Skin epidermis (tissue), 12 donors: ENCODE measurements around the gene RAD50.

ENCODE experiments used
- H3K27ac ChIP-seq, 21 experiments: fragments of 200-600 bp; sonication (generic) in 11 of 21; one replicate each; pipeline ENCODE4 v1.5.0; 2020; ENCODE audit warnings: mild to moderate bottlenecking in 3 of 21, inconsistent platforms in 2 of 21, moderate library complexity in 2 of 21
- H3K4me3 ChIP-seq, 7 experiments: fragments of 200-600 bp; sonication (generic) in 2 of 7; one replicate each; pipeline ENCODE4 v1.5.0; 2020; ENCODE audit warnings: inconsistent platforms in 2 of 7, mild to moderate bottlenecking in 2 of 7, moderate library complexity in 1 of 7

The RAD50 gene

DNA sequence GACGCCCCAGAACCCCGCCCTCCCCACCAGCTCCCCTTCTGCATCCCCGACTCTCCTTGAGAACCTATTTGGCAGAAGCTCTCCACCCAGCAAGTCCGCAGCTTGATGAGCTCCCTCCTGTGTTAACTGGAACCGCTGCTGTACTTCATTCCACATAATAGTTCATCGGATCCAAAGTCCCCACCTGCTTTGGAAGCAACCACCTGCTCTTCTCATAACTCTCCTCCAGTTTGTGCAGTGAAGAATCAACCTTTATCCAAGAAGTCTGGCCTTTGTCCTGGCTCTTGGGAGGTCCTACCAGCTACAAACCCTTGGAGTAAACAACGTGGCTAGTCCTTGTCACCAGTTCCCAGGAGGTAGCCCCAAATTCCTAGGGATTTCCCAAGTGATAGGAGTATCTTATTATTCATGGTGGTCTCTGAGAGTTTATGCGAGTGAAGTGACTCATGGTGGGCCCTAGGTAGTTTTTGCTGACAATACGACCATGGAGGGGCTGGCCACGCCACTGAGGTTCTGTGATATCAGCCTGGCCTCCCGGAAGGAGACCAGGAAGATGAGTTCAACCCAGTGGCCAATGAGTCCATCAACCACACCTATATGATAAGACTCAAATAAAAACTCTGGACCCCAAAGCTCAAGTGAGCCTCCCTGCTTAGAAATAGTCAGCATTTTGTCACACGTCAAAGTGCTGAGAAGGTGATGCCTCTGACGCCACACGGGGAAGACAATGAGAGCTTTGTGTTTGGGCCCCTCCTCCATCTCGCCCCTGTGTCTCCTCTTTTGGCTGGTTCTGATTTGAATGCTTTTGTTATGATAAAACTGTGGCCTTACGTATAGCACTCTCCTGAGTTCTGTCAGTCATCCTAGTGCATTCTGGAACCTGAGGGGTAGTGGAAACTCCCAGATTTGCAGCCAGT, 113.4 kb downstream of the RAD50 start:
- H3K4me3 ChIP-seq, result no peak overlapping the region
- no peak overlapping the region for H3K27ac ChIP-seq

DNA sequence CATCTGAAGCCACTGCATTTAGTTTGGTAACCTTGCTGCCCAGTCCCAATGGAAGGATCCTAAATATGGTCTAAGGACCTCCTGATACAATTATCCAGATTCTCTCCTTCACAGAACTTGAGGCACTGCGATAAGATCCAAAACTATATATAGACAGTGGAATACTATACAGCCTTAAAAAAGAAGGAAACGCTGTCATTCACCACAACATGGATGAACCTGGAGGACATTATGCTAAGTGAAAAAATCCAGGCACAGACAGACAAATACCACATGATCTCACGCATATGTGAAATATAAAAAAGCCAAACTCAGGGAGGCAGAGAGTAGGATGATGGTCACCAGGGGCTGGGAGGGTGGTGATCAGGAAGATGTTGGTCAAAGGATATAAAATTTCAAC, 114.2 kb downstream of the RAD50 start:
- no peak overlapping the region for H3K4me3 ChIP-seq

DNA sequence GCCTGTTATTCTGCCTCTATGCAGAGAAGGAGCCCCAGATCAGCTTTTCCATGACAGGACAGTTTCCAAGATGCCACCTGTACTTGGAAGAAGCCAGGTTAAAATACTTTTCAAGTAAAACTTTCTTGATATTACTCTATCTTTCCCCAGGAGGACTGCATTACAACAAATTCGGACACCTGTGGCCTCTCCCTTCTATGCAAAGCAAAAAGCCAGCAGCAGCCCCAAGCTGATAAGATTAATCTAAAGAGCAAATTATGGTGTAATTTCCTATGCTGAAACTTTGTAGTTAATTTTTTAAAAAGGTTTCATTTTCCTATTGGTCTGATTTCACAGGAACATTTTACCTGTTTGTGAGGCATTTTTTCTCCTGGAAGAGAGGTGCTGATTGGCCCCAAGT, 116.7 kb downstream of the RAD50 start:
- Histone ChIP-seq H3K4me3 (no peak overlapping the region), H3K27ac (no peak overlapping the region)

More for the DNA sequence above, 114.2 kb downstream of the RAD50 start:
- H3K27ac ChIP-seq, result no peak overlapping the region

DNA sequence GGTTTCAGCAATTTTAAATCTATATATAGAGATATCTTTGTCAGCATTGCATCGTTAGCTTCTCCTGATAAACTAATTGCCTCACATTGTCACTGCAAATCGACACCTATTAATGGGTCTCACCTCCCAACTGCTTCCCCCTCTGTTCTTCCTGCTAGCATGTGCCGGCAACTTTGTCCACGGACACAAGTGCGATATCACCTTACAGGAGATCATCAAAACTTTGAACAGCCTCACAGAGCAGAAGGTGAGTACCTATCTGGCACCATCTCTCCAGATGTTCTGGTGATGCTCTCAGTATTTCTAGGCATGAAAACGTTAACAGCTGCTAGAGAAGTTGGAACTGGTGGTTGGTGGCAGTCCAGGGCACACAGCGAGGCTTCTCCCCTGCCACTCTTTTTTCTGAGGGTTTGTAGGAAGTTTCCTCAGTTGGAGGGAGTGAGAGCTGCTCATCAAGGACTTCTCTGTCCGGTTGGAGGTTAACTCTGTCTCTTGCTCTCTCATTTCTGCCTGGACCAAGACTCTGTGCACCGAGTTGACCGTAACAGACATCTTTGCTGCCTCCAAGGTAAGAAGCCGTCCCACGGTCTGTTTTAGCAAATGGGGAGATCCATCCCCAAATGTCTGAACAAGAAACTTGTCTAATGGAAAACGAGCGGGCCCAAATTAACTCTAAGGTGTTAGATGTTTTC, 117.3 kb downstream of the RAD50 start, which contains the start of gene IL4:
Gene IL4 (plus strand): TSS at position 51 of the 692 bp plus-strand sequence. CDS start 62 bp downstream, at position 113.
- Histone ChIP-seq H3K27ac (peak within 1 kb of the TSS in 7 of 21 experiments; percentile 45 to 69 (median 60)), H3K4me3 (no peak within 1 kb of the TSS)

DNA sequence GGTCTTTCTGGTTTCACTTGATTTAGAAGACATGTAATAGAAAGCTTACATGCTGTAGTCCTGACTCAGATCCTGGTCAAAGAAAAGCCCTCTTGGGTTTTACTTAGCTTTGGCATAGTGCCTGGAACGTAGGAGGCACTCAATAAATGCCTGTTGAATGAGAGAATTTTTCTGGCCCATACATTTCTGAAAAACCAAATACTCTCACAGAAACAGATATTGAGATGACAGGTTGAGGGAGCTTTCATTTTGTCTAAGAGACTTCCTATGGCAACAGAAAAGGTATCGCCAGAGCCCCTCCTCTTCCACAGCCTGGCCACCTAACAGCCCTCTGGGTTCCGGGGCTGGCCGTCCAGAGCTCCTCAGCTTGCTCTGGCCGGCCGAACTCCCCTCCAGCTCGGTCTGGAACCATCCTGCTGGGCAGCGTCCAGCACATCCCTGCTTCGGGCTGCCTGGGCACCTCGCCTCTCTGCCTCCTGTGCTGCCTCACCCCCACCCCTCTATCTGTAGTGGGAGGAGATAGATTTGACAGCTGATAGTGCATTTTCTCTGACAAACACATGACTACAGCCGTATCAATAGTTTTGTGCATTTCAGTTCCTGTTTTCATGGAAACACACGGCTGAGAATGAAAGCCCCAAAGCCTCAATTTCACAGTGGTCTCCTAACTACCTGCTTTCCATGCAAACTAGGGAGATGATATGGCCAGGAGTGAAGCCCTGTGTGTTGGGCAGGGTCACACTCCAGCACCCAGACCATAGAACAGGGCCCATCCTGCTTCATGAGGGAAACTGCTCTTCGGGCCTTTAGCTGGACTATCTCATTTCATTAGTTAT, 118.1 kb downstream of the RAD50 start:
- peak overlapping the region in 7 of 21 experiments; percentile 42 to 69 (median 56) for H3K27ac ChIP-seq
- H3K4me3 ChIP-seq, result no peak overlapping the region

DNA sequence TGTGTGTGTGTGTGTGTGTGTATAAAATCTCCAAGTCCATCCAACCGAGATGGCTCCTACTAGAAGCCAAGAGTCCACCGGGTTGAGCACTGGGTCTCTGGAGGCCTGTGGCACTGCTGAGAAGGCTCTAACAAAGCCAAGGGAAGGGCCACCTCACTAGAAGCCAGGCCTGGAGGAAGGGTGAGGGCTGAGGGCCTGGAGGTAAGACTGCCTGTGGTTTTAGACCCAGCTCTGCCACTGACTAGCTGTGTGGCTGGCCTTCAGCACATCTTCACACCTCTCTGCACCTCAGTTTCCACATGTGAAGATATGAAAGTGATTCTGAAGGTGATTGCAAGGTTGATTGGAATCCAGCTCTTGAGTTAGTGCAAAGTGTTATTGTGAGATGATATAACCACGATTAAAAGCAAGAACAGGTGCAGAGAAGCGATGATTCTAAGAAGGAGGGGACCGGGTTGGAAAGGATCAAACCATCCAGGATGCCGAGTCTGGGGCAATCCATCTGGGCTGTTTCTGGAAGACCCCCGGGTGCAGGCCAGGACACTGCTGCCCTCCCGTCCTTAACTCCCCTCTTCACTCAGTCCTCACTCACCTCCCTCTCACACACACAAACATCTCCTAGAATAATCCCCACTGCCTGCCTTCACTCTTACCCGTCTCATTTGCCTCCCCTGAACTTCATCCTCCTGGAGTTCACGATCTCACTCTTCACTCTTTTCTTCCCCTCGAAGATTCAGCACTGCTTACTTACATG, 119.3 kb downstream of the RAD50 start:
- Histone ChIP-seq H3K27ac (no peak overlapping the region), H3K4me3 (no peak overlapping the region)

DNA sequence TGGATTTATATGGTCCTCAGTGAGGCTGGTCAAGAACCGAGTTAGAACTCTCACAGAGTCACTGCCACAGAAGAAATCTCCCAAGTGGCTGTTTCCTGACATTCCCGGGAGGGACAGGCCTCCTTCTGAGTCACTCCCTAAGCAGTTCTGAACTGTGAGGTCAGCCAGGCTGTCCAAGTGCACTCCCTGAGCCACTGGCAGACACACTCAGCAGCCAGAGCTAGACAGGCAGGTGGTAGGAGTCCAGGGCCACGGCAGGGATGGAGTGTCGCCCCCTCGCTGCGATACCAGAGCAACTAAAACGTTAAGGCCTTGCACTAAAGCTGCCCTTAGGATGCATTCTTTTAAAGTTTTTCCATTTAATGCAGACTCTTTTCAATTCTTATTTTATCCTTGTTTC, 120.4 kb downstream of the RAD50 start:
- Histone ChIP-seq H3K4me3 (no peak overlapping the region), H3K27ac (no peak overlapping the region)

DNA sequence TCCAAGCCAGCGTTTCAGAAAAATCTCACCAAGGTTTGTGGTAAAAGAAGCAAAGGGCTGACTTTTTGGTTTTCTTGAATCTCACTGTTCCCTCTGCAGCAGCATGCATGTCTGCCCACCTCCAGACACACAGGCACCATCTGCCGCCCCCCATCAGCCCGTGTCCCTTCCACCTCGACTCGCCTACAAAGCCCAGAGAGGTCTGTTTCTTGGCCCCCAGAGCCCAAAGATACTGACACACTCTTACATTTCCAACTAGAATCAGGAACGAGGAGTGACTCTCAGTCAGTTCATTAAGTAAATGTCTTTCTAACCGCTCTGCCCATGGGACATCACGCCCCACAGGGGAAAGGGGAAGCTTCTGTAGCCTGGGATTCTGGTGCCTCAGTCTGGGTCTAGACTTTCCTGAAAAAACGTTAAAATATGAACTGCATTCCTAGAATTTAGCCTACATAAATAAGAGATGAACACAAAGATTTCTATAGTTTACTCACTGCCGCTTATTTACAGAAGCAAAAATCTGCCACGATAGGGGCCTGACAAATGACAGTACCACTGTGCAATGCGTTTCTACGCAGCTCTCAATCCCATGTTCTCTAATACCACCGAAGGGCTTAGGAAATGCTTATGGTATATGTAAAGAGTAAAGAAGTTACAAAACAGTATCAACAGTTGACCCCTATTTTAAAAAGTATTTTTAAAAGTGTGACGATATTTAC, 121.1 kb downstream of the RAD50 start:
- Histone ChIP-seq H3K27ac (no peak overlapping the region), H3K4me3 (no peak overlapping the region)

DNA sequence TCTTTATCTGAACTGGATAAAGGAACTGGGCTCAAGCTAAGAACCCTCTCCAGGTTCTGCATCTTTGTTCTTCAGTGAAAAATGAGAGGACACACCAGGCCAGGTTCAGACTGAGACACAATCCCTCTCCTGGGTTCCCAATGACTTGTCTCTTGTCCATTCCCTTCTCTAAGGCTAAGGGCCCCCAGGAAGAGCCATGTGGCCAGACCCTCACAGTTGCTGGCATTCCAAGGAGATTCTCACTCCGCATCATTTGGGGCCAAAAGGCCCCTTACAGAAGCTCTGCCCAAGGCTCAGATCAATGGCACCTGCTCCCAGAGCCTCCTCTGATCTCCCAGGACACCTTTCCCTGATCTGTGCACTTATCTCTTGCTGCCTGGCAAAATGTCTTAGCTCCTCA, 122.0 kb downstream of the RAD50 start:
- Histone ChIP-seq H3K27ac (no peak overlapping the region), H3K4me3 (no peak overlapping the region)

DNA sequence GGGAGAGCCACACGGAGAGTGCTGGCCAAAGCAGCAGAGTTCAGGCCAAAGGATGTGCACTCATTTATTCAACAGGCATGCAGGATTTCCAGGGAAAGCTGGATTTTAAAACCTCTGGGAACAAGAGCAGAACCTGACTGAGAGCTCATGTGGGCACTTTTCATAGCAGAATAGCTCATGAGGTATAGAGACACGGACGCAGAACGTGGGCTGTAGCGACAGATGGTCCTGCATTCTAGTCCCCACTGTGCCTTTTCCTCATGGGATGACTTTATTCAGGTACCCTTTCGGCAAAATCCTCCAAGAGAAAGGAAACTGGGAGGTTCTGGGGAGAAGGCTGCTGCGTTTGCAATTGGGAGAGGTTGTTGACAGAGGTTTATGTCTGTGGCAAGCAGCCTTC, 122.4 kb downstream of the RAD50 start:
- no peak overlapping the region for H3K27ac ChIP-seq

DNA sequence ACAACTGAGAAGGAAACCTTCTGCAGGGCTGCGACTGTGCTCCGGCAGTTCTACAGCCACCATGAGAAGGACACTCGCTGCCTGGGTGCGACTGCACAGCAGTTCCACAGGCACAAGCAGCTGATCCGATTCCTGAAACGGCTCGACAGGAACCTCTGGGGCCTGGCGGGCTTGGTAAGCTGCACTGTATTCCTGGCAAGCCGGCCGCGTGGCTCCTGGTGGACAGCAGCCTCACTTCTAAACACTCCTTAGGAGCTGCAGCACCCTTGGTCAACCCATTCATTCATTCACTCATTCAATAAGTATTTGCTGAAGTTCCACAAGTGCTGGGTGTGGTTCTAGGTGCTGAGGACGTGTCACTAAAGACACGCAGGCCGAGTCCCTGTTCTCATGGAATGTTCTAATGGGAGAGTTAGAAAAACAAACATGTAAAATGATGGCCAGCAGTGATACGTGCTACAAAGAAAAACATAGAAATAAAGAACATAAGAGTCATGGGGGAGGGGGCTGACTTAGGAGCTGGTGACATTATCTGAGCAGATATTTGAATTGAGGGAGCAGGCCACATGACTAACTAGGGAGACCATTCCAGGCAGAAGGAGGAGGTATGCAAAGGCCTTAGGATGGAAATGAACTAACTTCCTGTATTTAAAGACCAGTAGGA, 123.1 kb downstream of the RAD50 start:
- H3K27ac ChIP-seq, result no peak overlapping the region

More for the DNA sequence above, 122.4 kb downstream of the RAD50 start:
- no peak overlapping the region for H3K4me3 ChIP-seq

DNA sequence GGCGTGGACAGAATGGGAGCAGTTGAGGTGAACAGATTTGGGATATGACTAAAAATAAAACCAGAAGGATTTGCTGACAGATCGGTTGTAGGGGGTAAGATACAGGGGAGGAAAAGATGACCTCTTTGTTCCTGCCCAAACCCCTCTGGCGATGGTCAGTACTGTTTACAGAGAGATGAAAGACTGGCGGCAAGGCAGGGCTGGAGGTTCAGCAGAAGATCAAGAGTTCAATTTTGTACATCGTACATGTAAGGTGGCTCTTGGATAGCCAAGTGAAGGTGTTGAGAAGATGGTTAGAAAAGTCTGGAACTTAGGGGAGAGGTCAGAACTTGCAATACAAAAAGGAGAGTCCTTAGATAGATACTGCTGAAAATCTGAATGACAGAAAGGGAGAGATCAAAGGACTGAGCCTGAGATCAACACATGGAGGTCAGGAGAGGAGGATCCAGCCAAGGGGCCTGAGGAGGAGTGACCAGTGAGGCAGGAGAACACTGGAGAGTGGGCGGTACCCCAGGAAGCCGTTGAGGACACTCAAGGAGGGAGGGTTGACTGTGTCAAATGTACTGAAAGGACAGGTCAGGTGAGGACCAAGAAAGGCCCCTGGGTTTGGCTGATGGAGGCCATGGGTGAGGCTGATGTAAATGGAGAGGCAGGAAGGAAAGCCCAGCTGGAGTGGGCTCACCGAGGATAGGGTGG, 124.2 kb downstream of the RAD50 start:
- Histone ChIP-seq H3K27ac (no peak overlapping the region), H3K4me3 (no peak overlapping the region)

More for the DNA sequence above, 123.1 kb downstream of the RAD50 start:
- H3K4me3 ChIP-seq, result no peak overlapping the region

DNA sequence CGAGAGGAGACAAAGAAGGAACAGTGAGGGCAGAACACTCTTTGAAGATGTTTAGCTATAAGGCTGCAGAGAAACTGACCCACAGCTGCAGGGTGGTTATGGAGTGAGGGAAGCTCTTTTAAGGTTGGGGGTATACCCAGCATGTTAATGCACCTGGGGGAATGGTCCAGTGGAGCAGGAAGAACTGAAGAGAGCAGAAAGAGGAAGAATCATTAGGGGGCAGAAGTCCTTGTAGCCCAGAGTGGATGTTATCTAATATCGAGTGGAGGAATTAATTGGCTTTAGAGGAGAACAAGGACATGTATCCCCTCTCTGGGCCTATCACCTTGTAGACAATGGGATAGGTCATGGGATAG, 124.7 kb downstream of the RAD50 start:
- Histone ChIP-seq H3K4me3 (no peak overlapping the region), H3K27ac (no peak overlapping the region)

DNA sequence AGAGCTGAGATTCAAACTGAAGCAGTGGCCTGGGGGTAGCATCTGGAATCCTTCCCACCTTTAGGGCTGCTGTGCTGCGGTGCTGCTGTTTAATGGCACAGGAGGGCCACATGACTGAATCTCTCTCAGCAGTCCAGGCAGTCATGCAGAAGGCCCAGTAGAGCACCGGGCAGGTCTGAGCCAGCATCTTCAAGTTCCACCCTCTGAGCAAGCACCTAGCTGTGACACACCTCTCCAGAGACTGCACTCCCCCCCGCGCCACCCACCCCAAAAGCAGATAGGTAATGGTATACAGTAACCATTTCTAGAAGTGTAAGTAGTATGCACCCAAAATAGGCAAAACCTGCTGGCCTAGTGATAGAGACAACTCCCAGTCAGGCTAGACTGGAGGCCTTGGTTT, 125.2 kb downstream of the RAD50 start:
- no peak overlapping the region for H3K4me3 ChIP-seq
- H3K27ac ChIP-seq, result no peak overlapping the region

DNA sequence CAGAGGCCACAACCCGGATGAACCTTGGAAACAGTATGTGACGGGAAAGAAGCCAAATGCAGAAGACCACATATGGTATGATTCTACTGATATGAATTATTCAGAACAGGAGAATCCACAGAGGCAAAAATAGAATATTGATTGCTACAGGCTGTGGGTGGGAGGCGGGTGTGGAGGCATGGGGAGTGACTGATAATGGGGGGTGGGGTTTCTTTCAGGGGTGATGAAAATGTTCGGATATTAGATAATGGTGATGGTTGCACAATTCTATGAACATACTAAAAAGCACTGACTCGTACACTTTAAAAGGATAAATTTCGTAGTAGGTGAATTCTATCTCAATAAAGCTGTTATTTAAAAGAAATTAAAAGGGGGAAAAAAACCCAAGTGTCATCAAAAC, 127.7 kb downstream of the RAD50 start:
- H3K27ac ChIP-seq, result no peak overlapping the region

DNA sequence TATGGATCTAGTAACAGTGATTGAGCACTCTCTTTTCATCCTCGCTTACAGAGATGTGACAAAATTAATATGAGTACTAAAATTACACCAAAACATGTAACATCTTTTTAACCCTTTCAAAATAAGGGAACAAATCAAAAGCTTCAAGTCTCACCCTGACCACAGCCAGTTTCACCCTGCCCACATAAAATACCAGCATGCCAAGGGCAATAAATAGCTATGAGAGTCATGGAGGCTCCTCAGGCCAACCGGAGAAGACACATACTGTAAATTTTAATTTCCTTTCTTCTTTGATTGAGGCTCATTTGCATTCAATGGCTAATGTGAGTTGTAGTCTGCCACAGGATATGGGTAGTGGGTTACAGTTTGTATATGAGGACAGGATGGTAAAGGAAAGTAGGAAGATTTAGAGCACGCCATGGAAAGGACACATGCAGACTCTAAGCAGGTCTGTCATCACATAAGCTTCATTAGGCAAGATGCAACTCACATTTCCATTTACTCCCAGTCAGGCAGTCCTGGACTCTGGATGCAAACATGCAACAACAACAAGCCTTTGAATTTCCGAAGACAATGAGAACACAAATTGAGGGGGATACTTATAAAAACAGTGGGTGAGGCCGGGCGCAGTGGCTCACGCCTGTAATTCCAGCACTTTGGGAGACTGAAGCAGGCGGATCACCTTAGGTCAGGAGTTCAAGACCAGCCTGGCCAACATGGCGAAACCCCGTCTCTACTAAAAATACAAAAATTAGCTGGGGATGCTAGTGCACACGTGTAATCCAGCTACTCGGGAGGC, 128.3 kb downstream of the RAD50 start:
- no peak overlapping the region for H3K4me3 ChIP-seq
- H3K27ac ChIP-seq, result no peak overlapping the region

More for the DNA sequence above, 127.7 kb downstream of the RAD50 start:
- no peak overlapping the region for H3K4me3 ChIP-seq

DNA sequence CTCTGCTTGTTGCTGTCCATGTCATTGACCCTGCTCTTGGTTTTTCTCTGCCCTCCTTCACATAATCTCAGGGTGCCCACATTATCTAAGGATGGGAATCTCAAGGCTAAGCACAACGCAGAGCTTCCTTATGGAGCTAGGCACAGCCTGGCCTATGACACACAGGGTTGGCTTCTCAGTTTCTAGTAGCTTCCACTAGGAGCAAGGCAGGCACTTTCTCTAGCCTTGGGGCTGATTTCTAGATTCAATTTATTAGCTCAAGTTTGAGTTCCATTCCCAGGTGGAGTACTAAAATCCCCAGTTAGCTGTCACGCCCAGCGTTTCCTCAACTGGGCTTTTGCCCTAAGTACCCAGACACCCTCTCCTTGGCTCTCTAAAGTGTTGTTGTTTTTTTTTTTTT, 129.4 kb downstream of the RAD50 start:
- Histone ChIP-seq H3K4me3 (no peak overlapping the region), H3K27ac (no peak overlapping the region)
